ENCODE data around the gene LMNTD2.

The LMNTD2 gene, protein sequence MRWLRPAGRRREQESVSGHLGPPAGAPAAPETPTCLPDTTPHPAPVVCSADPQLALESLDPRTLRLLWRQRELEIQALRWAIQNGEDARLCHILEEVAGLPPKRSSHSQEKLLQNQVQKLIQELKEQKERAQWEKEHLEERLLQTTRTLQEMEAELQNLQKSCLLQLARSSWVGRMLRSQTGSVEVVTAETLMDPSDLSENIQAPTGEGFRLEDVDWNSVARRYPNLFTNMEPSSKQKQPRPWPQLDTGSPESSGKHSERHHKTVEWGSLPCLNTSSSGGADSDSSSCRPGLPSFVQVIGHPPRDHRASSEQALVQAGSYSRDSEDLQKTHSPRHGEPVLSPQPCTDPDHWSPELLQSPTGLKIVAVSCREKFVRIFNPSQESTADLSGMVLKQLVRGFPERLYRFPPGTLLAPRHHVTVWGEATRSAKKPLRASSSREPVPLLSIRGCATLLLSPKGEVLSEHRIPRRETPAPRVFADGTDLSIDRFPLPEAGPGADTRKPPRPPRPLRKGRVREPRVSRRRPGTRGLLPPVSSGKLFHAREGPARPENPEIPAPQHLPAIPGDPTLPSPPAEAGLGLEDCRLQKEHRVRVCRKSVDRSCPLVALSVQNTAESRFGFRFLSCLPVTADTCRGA

DNA sequence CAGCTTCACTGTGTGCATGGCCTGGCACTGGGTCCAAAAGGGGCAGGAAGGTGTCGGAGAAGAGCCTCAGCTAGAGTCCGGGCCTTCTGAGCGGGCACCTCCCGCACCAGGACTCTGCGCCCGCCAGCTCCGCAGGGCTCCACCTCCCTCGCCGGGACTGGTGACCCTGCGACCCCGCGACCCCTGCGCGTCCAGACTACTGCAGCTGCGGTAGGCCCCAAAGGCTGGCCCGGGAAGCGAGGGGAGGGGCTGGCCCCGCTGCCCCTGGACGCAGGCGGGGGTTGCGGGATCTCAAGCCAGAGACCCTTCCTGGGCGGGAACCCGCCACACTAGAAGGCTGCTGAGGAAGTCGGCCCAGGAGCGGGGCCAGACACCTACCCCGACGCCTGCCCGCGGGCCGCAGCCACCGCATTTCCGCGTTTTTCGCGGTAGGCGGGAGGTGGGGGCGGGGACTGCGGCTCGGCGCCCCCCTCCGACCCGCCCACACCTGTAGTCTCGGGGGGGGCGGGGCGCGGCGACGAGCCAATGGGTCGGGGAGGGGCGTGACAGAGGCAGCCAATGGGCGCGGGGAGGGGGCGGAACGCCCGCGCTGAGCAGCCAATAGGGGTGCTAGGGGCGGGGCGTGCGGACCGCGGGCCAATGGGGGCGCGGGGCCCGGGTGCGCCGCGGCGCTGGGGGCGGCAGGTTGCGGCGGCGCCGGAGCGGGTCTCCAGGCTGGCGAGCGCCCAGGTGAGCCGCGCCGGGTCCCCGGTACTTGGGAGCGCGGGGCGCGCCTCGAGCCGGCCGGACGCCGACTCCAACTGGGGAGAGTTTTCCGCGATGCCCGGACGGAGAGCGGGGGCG is at the start of gene LMNTD2, which contains the start of gene RASSF7:
TSS of gene LMNTD2 (minus strand) at position 434 of the 843 bp plus-strand sequence. CDS start at position 412, 22 bp downstream.
TSS of gene RASSF7 (plus strand) at position 666 of the 843 bp plus-strand sequence. CDS start 799 bp downstream, outside the sequence.
- in situ Hi-C loops (cut with MboI; ENCODE audit: low sequenced_read_pairs): no loop called here

- in situ Hi-C loops (cut with MboI; ENCODE audit: low sequenced_read_pairs): no loop called here
Observed at GRCh38 chr11:609341-609811, 48.8 kb upstream of the LMNTD2 start.

DNA sequence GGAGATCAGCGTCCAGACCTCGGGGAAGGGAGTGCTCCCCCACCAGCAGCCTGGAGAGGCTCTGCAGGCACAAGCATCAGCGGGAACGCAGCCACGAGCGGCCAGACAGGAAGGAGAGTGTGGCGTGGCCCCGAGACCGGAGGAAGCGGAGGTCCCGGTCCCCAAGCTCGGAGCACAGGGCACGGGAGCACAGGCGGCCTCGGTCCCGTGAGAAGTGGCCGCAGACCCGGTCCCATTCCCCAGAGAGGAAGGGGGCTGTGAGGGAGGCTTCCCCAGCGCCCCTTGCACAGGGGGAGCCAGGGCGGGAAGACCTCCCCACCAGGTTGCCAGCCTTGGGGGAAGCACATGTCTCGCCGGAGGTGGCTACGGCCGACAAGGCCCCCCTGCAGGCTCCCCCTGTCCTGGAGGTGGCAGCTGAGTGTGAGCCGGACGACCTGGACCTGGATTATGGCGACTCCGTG is 48.3 kb upstream of the LMNTD2 start:
- in situ Hi-C loops (cut with MboI; ENCODE audit: low sequenced_read_pairs): no loop called here

DNA sequence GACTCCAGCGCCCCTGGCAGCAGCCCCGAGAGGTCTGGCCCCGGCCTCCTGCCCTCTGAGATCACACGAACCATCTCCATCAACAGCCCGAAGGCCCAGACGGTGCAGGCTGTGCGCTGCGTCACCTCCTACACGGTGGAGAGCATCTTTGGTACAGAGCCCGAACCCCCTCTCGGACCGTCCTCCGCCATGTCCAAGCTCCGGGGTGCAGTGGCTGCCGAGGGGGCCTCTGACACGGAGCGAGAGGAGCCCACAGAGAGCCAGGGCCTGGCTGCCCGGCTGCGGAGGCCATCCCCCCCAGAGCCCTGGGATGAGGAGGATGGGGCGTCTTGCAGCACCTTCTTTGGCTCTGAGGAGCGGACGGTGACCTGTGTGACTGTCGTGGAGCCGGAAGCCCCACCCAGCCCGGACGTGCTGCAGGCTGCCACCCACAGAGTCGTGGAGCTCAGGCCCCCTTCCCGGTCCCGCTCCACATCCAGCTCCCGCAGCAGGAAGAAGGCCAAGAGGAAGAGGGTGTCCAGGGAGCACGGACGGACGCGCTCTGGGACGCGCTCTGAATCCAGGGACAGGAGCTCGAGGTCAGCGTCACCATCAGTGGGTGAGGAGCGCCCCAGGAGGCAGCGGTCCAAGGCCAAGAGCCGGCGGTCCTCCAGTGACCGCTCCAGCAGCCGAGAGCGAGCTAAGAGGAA is 47.6 kb upstream of the LMNTD2 start:
- in situ Hi-C loops (cut with MboI; ENCODE audit: low sequenced_read_pairs): no loop called here

DNA sequence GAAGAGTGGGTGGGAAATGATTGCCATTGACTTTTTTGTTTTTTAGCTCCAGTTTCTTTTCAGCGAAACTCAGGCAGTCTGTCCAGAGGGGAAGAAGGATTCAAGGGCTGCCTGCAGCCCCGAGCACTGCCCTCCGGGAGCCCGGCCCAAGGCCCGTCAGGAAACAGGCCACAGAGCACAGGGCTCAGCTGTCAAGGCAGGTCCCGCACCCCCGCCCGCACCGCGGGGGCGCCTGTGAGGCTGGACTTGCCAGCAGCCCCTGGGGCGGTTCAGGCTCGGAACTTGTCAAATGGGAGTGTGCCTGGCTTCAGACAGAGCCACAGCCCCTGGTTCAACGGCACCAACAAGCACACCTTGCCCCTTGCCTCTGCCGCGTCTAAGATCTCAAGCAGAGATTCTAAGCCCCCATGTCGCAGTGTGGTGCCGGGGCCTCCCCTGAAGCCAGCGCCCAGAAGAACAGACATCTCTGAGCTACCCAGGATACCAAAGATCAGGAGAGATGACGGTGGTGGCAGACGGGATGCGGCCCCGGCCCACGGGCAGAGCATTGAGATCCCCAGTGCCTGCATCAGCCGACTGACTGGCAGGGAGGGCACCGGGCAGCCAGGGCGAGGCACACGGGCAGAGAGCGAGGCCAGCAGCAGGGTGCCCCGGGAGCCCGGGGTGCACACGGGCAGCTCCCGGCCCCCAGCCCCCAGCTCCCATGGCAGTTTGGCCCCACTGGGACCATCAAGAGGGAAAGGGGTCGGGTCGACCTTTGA is 46.7 kb upstream of the LMNTD2 start:
- in situ Hi-C loops (cut with MboI; ENCODE audit: low sequenced_read_pairs): no loop called here

DNA sequence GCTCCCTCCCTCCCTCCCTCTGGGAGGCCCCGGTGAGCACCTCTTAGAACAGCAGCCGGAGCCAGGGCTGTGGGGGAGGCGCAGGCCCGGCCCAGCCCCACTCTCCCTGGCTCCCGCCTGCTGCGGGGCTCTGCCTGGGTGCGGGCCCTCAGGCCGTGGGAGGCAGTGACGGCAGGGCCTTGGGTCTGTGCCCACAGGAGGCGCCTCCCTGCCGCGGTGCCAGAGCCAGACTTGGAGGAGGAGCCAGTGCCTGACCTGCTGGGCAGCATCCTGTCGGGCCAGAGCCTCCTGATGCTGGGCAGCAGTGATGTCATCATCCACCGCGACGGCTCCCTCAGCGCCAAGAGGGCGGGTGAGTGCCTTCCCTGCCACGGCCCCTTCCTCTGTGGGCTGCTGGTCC is 45.7 kb upstream of the LMNTD2 start:
- in situ Hi-C loops (cut with MboI; ENCODE audit: low sequenced_read_pairs): no loop called here

DNA sequence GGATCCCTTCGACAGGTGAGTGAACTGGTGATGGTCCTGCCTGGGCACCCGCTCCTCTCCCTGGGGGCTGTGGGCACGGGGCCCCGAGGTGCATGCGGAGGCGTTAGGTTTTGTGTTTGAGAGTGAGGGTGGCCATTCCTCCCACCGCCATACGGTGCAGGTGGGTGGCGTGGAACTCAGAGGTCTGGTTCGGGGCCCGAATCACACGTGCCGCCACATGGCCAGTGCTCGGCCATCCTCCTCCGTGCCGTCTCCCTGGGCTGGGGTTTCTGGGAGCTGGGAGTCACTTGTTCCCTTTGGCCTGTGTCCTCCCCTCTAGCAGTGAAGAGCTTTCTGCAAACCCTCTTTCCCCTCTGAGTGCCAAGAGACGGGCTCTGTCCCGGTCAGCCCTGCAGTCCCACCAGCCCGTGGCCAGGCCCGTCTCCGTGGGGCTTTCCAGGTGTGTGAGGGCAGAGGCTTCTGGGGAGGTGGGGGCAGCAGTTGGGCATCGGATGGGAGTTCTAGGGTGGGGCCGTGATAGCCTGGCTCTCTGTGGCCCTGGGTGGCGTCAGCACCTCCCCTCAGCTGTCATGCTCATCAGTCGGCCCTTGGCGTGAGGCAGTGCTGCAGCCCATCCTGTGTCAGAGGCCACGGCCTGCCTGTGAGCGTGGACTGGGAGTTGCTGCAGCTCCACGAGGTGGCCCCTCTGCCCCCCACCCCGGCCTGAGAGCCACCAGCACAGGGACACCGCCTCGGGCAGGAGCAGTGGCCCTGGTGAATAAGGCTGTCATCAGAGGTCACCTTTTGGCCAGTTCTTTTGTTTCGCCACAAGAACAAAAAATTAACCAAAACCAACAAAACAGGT is 45.0 kb upstream of the LMNTD2 start:
- in situ Hi-C loops (cut with MboI; ENCODE audit: low sequenced_read_pairs): no loop called here

DNA sequence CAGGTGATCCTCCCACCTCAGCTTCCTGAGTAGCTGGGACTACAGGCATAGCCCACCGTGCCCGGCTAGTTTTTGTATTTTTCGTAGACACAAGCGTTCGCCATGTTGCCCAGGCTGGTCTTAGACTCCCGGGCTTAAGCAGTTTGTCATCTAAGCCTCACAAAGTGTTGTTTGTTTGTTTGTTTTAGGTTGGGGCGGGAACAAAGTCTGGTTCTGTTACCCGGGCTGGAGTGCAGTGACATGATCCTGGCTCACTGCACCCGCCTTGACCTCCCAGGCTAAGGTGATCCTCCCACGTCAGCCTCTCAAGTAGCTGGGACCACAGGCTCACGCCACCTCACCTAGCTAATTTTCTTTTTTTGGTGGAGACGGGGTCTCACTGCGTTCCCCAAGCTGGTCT is 42.6 kb upstream of the LMNTD2 start:
- in situ Hi-C loops (cut with MboI; ENCODE audit: low sequenced_read_pairs): no loop called here

DNA sequence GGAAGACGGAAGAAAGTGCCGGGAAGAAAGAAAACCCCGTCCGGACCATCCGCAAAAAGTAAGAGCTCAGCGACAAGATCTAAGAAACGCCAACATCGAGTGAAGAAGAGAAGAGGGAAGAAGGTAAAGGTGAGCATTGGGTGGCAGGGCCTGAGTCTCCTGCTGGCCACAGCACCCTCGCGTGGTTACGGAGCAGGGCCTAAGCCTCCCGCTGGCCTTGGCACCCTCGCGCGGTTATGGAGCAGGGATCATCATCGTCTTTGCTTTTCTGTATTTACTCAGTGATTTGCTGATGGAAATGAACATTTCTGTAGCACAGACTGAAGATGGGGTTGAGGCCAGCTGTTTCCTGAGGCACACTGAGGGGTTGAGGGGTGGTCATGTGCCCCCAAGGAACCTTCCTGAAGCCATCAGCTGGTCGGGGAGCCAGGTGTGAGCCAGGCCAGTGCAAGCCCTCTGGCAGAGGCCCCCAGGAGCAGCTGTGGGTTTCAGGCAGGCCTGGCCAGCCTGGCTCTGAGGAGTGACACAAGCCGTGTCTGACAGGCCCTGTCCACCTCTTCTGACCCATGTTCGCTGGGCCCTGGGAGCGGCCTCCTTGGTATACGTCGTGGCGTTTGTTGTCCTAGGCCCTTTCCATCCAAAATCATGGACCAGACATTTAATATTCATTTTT is 41.2 kb upstream of the LMNTD2 start:
- in situ Hi-C loops (cut with MboI; ENCODE audit: low sequenced_read_pairs): no loop called here

DNA sequence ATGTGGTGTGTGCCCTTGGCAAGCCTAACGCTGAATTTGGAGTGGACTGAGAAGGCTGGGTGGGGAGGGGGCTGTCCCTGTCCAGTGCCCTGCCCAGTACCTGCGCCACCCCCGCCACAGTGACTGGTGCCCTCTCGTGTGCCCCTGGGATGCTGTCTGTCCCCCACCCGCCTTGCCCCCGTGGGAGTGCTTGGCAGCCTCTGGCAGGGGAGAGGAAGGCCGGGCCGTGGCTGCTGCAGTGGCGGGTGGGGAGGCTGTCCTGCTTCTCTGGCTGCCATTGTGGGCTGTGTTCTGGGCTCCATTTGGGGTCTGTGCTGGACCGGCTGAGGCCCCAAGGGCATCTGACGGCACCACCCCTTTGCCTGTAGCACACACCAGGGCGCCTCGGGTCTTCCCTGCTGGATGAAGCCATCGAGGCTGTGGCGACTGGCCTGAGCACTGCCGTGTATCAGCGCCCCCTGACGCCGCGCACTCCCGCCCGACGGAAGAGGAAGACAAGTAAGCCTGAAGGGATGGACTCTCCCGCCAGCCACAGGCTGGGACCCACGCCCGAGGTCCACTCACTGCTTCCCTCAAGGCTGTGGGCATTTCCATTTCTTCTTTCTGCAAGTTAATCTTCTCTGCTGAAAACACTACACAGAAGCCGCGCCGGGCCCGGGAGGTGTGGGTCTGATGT is 37.6 kb upstream of the LMNTD2 start:
- in situ Hi-C loops (cut with MboI; ENCODE audit: low sequenced_read_pairs): no loop called here

DNA sequence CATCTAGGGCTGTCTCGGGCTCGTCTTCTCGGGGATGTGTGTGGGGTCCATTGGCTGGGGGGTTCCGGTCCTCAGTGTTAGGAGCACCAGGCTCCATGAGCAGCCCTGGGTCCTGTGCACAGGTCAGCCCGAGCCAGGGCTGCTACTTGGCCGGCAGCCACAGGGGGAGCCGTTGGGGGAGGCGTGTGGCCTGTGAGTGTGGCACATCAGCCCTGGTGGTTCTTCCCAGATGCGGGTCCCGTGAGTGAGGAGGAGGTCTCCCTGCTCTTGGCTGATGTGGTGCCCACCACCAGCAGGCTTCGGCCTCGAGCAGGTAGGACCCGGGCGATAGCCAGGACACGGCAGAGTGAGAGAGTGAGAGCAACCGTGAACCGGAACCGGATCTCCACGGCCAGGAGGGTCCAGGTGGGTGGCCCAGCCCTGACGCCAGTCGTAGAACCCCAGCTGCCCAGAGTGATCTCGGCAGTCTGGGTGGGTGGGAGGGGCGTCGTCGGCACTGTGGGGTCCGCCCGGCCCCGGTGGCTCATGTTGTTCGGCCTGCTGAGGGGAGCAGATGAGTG is 36.7 kb upstream of the LMNTD2 start:
- in situ Hi-C loops (cut with MboI; ENCODE audit: low sequenced_read_pairs): no loop called here

- in situ Hi-C loops (cut with MboI; ENCODE audit: low sequenced_read_pairs): no loop called here
Observed at GRCh38 chr11:596374-596773, 35.8 kb upstream of the LMNTD2 start.

DNA sequence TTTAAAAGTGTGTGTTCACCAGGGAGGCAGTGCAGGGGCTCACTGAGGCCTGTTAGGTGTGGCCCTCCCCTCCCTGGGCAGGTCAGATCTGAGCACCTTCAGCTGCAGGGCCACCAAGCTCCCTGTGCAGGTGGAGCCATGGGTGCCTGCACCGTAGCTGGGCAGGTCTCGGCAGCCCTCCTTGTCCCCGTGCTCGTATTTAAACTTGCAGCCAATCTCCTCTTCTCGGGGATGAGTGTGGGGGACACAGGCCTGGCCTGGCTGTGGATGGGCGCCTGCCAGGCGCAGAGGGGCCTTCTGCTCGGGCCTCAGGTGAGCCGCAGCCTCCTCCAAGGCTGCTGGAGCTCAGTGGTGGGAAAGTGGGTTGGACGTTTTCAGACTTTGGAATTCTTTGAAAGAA is 34.9 kb upstream of the LMNTD2 start:
- in situ Hi-C loops (cut with MboI; ENCODE audit: low sequenced_read_pairs): no loop called here

GRCh38 chr11:593347-593746 is 32.8 kb upstream of the LMNTD2 start:
- in situ Hi-C loops (cut with MboI; ENCODE audit: low sequenced_read_pairs): no loop called here

DNA sequence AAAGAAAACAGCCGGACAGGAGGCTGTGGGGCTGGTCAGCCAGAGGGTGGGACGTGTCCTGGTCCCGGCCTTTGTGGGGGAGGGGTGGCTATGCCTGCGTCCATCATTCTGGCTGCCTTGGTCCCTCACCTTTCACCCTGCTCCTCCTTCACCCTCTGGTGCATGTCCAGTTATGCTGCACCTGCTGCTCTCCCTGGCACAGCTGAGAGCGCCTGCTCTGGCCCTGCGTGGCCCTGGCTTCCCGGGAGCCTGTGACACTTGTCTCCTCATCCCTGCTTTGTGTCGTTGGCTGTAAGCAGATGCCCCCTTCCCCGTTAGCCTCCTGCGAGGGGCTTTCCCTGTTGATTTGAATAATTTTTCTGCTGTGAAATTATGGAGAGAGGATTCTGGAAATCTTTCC is 32.4 kb upstream of the LMNTD2 start:
- in situ Hi-C loops (cut with MboI; ENCODE audit: low sequenced_read_pairs): no loop called here

DNA sequence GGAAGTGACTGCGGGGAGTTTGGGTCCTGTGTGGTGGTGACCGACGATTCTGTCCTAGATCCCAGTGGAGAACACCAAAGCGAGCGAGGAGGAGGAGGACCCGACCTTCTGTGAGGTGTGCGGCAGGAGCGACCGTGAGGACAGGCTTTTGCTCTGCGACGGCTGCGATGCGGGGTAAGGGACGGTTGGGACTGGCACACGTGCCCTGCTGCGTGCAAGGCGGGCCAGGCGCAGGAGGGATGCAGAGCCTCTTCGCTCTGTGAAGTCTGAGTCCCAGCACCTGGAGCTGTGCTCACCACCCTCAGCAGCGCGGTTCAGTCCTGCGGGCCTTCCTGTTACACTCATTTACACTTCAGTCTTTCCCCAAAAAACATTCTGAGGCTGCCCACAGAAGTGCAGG is 32.0 kb upstream of the LMNTD2 start:
- in situ Hi-C loops (cut with MboI; ENCODE audit: low sequenced_read_pairs): no loop called here

DNA sequence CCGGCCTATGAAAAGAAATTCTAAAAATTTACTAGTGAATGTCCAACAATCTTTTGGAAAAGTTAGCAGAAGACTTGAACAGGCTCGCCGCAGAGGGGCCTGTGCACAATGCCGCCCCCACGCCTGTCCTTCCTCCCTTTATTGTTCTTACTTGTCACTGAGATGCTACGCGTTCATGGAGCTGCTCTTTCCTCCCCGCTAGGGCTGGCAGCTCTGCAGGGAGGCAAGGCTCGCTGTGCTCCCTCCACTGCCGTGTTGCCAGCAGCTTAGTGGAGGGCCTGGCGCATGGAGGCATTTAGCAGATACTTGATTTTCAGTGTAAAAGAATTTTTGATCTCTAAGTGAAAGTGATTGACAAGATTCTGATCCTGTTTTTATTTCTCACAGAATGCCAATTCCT is 30.5 kb upstream of the LMNTD2 start:
- in situ Hi-C loops (cut with MboI; ENCODE audit: low sequenced_read_pairs): no loop called here

- in situ Hi-C loops (cut with MboI; ENCODE audit: low sequenced_read_pairs): no loop called here
Observed at GRCh38 chr11:589798-590197, 29.3 kb upstream of the LMNTD2 start.
